ENCODE results near the gene GPATCH4.

- no peak for TF ChIP-seq ZNF274 (IDR thresholded peaks at IDR 0.05; ENCODE audit: low read depth, low read length)
- no peak for TF ChIP-seq SUZ12 (IDR thresholded peaks at IDR 0.05; ENCODE audit: extremely low read depth, insufficient read depth, insufficient read length)
- TF ChIP-seq YY1 (IDR thresholded peaks at IDR 0.05; ENCODE audit: insufficient read depth, insufficient read length): no peak
Observed at GRCh38 chr1:156638189-156638985, 37.1 kb upstream of the GPATCH4 start.
